Measurements from ENCODE around the gene GRM3. TPM values are rescaled to one million over a fixed set of nuclear protein-coding genes. Genes with fewer than 3 reads are reported as not detected.

GRM3 gene
- total RNA-seq, 1 donor from 2014 or later, result not detected

GRCh38 chr7:86900886-86901285 is 257.2 kb downstream of the GRM3 start:
- no peaks in the 10 kb centered on the region for H3K36me3 Mint-ChIP-seq (ENCODE audit: low read depth, unreplicated experiment)
- no peak overlapping the region for H3K27ac Mint-ChIP-seq (ENCODE audit: unreplicated experiment)
- DNase-seq (ENCODE audit: low read depth), result no peak
- no peaks in the 10 kb centered on the region for H3K27me3 ChIP-seq (ENCODE audit: insufficient read depth, low read length)
- no peak overlapping the region for H3K4me2 ChIP-seq (ENCODE audit: low read length)
- no peak for FAIRE-seq
- no peak overlapping the region for H3K4me3 ChIP-seq (ENCODE audit: insufficient read depth, low read depth, low read length)
- H3K4me1 ChIP-seq (ENCODE audit: insufficient read depth, low read length), result no peaks in the 10 kb centered on the region
- TF ChIP-seq, protein P1, sequence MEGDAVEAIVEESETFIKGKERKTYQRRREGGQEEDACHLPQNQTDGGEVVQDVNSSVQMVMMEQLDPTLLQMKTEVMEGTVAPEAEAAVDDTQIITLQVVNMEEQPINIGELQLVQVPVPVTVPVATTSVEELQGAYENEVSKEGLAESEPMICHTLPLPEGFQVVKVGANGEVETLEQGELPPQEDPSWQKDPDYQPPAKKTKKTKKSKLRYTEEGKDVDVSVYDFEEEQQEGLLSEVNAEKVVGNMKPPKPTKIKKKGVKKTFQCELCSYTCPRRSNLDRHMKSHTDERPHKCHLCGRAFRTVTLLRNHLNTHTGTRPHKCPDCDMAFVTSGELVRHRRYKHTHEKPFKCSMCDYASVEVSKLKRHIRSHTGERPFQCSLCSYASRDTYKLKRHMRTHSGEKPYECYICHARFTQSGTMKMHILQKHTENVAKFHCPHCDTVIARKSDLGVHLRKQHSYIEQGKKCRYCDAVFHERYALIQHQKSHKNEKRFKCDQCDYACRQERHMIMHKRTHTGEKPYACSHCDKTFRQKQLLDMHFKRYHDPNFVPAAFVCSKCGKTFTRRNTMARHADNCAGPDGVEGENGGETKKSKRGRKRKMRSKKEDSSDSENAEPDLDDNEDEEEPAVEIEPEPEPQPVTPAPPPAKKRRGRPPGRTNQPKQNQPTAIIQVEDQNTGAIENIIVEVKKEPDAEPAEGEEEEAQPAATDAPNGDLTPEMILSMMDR (IDR thresholded peaks at IDR 0.05; ENCODE audit: insufficient read depth, low read depth, low read length), result no peak
- TF ChIP-seq EZH2 (IDR thresholded peaks at IDR 0.05; ENCODE audit: insufficient read depth, low read length), result no peak
- H3K9ac ChIP-seq (ENCODE audit: low read length), result no peak overlapping the region
- no peak overlapping the region for H3K4me3 Mint-ChIP-seq (ENCODE audit: unreplicated experiment)
- H3K36me3 ChIP-seq (ENCODE audit: insufficient read depth, low read length), result no peaks in the 10 kb centered on the region
- H2AFZ ChIP-seq (ENCODE audit: low read depth, low read length), result no peak overlapping the region
- H3K9me3 Mint-ChIP-seq (ENCODE audit: unreplicated experiment), result no peaks in the 10 kb centered on the region
- H3K9me3 ChIP-seq (ENCODE audit: insufficient read depth, low read depth, low read length), result no peaks in the 10 kb centered on the region
- no peaks in the 10 kb centered on the region for H4K20me1 ChIP-seq (ENCODE audit: insufficient read depth, low read length)
- H3K79me2 ChIP-seq (ENCODE audit: insufficient read depth, low read length), result no peaks in the 10 kb centered on the region
- H3K27me3 Mint-ChIP-seq (ENCODE audit: low read depth, unreplicated experiment), result no peaks in the 10 kb centered on the region
- no peaks in the 10 kb centered on the region for H3K4me1 Mint-ChIP-seq (ENCODE audit: low read depth, unreplicated experiment)
- H3K27ac ChIP-seq (ENCODE audit: low read depth, low read length), result no peak overlapping the region

DNA sequence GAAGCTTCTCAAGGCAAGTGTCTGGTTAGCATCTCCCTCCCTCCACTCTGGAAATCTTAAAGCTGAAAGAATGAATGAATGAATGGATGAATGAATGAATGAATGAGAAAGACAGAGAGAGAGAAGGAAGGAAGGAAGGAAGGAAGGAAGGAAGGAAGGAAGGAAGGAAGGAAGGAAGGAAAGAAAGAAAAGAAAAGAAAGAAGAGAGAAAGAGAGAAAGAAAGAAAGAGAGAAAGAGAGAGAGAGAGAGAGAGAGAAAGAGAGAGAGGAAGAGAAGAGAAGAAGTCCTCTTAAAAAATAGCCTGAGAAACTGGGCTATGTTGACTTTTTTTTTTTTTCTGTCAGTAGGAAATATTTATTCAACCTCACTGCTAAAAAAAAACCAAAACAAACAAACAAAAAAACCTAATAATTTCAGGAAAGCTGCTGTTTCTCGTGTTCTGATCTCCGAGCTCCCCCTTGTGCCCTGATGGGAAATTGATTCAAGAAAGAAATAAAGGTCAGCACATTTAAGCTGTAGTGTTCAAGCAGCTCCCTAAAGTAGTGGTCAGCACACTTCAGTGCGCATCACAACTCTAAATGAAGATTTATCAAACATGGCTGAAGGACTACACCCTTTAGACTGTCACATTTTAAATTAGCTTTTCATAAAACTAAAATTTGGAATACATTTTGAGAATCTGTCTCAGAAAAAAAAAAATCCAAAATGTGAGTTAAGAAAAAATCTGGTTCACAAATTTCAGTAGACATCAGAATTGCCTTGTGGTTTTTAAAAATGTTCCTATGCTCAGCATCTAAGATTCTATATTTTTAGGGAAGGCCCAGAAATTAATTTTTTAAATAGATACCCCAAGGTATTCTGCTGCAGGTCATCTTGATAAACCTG is 261.5 kb downstream of the GRM3 start:
- TF ChIP-seq, protein P1 (IDR thresholded peaks at IDR 0.05; ENCODE audit: insufficient read depth, low read depth, low read length), result peak; percentile 63
- no peak for TF ChIP-seq EZH2 (IDR thresholded peaks at IDR 0.05; ENCODE audit: insufficient read depth, low read length)
- Mint-ChIP-seq H3K27me3 (ENCODE audit: low read depth, unreplicated experiment) (no peaks in the 10 kb centered on the region), H3K4me1 (ENCODE audit: low read depth, unreplicated experiment) (no peaks in the 10 kb centered on the region), H3K4me3 (ENCODE audit: unreplicated experiment) (no peak overlapping the region), H3K9me3 (ENCODE audit: unreplicated experiment) (no peaks in the 10 kb centered on the region), H3K27ac (ENCODE audit: unreplicated experiment) (no peak overlapping the region), H3K36me3 (ENCODE audit: low read depth, unreplicated experiment) (no peaks in the 10 kb centered on the region)
- H3K4me3 ChIP-seq (ENCODE audit: insufficient read depth, low read depth, low read length), result no peak overlapping the region
- H3K27ac ChIP-seq (ENCODE audit: low read depth, low read length), result no peak overlapping the region
- DNase-seq (ENCODE audit: low read depth) (no peak), FAIRE-seq (peak; percentile 37)
- H3K27me3 ChIP-seq (ENCODE audit: insufficient read depth, low read length), result no peaks in the 10 kb centered on the region
- H3K4me2 ChIP-seq (ENCODE audit: low read length), result no peak overlapping the region
- no peaks in the 10 kb centered on the region for H3K79me2 ChIP-seq (ENCODE audit: insufficient read depth, low read length)
- H2AFZ ChIP-seq (ENCODE audit: low read depth, low read length), result no peak overlapping the region
- no peaks in the 10 kb centered on the region for H4K20me1 ChIP-seq (ENCODE audit: insufficient read depth, low read length)
- no peaks in the 10 kb centered on the region for H3K36me3 ChIP-seq (ENCODE audit: insufficient read depth, low read length)
- no peak overlapping the region for H3K9ac ChIP-seq (ENCODE audit: low read length)
- H3K9me3 ChIP-seq (ENCODE audit: insufficient read depth, low read depth, low read length), result no peaks in the 10 kb centered on the region
- no peaks in the 10 kb centered on the region for H3K4me1 ChIP-seq (ENCODE audit: insufficient read depth, low read length)

- TF ChIP-seq EZH2 (IDR thresholded peaks at IDR 0.05; ENCODE audit: insufficient read depth, low read length), result no peak
- TF ChIP-seq, protein P1 (IDR thresholded peaks at IDR 0.05; ENCODE audit: insufficient read depth, low read depth, low read length), result no peak
- H3K4me2 ChIP-seq (ENCODE audit: low read length), result no peak overlapping the region
- no peak overlapping the region for H3K27ac ChIP-seq (ENCODE audit: low read depth, low read length)
- H3K9me3 ChIP-seq (ENCODE audit: insufficient read depth, low read depth, low read length), result no peaks in the 10 kb centered on the region
- H3K79me2 ChIP-seq (ENCODE audit: insufficient read depth, low read length), result no peaks in the 10 kb centered on the region
- H3K9ac ChIP-seq (ENCODE audit: low read length), result no peak overlapping the region
- Mint-ChIP-seq H3K4me3 (ENCODE audit: unreplicated experiment) (no peak overlapping the region), H3K27ac (ENCODE audit: unreplicated experiment) (no peak overlapping the region), H3K36me3 (ENCODE audit: low read depth, unreplicated experiment) (no peaks in the 10 kb centered on the region), H3K27me3 (ENCODE audit: low read depth, unreplicated experiment) (no peaks in the 10 kb centered on the region), H3K4me1 (ENCODE audit: low read depth, unreplicated experiment) (no peaks in the 10 kb centered on the region), H3K9me3 (ENCODE audit: unreplicated experiment) (no peaks in the 10 kb centered on the region)
- H3K36me3 ChIP-seq (ENCODE audit: insufficient read depth, low read length), result no peaks in the 10 kb centered on the region
- FAIRE-seq (no peak), DNase-seq (ENCODE audit: low read depth) (no peak)
- H3K4me1 ChIP-seq (ENCODE audit: insufficient read depth, low read length), result no peaks in the 10 kb centered on the region
- no peak overlapping the region for H3K4me3 ChIP-seq (ENCODE audit: insufficient read depth, low read depth, low read length)
- H4K20me1 ChIP-seq (ENCODE audit: insufficient read depth, low read length), result no peaks in the 10 kb centered on the region
- no peaks in the 10 kb centered on the region for H3K27me3 ChIP-seq (ENCODE audit: insufficient read depth, low read length)
- H2AFZ ChIP-seq (ENCODE audit: low read depth, low read length), result no peak overlapping the region
Measured at GRCh38 chr7:86908948-86909347, 265.2 kb downstream of the GRM3 start.
